GM12878 (cell line): ENCODE data around the gene COL20A1. TPM values are rescaled to one million over a fixed set of nuclear protein-coding genes. Genes with fewer than 3 reads are reported as not detected.

ENCODE experiments used
- ATAC-seq: fragments of 200-7000 bp; cut with Tn5 transposase; 3 replicates; pipeline ENCODE4 v1.9.1; 2020; ENCODE audit warnings: mild to moderate bottlenecking, moderate library complexity
- BruUV-seq: library from RNA; stranded (reverse); fragments of 400-500 nt; replicated peaks from 2 replicates; lab custom pipeline; 2021; lab: Mats Ljungman, UMichigan
- CTCF ChIA-PET: fragments of 300-600 bp; sonication (Branson Sonifier 250); formaldehyde crosslinking; extraction: SDS; loops from one replicate; lab custom pipeline; 2021; ENCODE audit warnings: inconsistent platforms; lab: Yijun Ruan, JAX
- POLR2A ChIA-PET: fragments of 350-600 bp; formaldehyde crosslinking; extraction: SDS; loops from one replicate; lab custom pipeline; 2021; ENCODE audit warnings: inconsistent platforms; lab: Charles Lee
- RAD21 ChIA-PET: fragments of 300-600 bp; sonication (Branson Sonifier 250); formaldehyde crosslinking; loops from one replicate; lab custom pipeline; 2023; ENCODE audit warnings: antibody characterized with exemption; ENCODE audit not compliant: unreplicated experiment; lab: Charles Lee
- SMC1A ChIA-PET: fragments of 300-600 bp; sonication (Branson Sonifier 250); formaldehyde crosslinking; loops from one replicate; lab custom pipeline; 2023; ENCODE audit not compliant: unreplicated experiment, uncharacterized antibody; lab: Charles Lee
- DNase-seq: peaks from one replicate; pipeline ENCODE4 v3.0.0-alpha.2; 2011; ENCODE audit warnings: low read depth, low spot score
- FAIRE-seq: peaks from 3 replicates; lab custom pipeline; 2011; peaks lifted over from hg19 to GRCh38; lab: Jason Lieb, UNC
- H2AFZ ChIP-seq: 2 replicates; pipeline ENCODE4 v1.6.0; 2011; ENCODE audit warnings: low read depth, low read length, control low read depth; ENCODE audit not compliant: control insufficient read depth
- H3K27ac ChIP-seq: 2 replicates; pipeline ENCODE4 v1.5.1; 2011; ENCODE audit warnings: control low read depth; ENCODE audit not compliant: control insufficient read depth, insufficient read depth
- H3K27me3 ChIP-seq, 2 experiments: replicated peaks in 1 of 2; 2 replicates each; pipeline versions ENCODE4 v1.6.0 to v1.6.1; 2011; ENCODE audit warnings: low read length in 1 of 2; ENCODE audit not compliant: control insufficient read depth in 2 of 2, insufficient read depth in 2 of 2
- H3K36me3 ChIP-seq, 2 experiments: 2 replicates each; pipeline ENCODE4 v1.5.1; 2011; ENCODE audit warnings: low read length in 1 of 2; ENCODE audit not compliant: control insufficient read depth in 2 of 2, insufficient read depth in 2 of 2
- H3K4me1 ChIP-seq: 2 replicates; pipeline ENCODE4 v1.6.1; 2011; ENCODE audit warnings: mild to moderate bottlenecking, low read length, moderate library complexity, mixed read lengths; ENCODE audit not compliant: control insufficient read depth, insufficient read depth
- H3K4me2 ChIP-seq: 2 replicates; pipeline ENCODE4 v1.6.0; 2011; ENCODE audit warnings: control low read depth; ENCODE audit not compliant: control insufficient read depth, insufficient read depth
- H3K4me3 ChIP-seq: fragments of 200-600 bp; sonication (generic); 2 replicates; pipeline ENCODE4 v1.5.1; 2016
- H3K79me2 ChIP-seq: 2 replicates; pipeline ENCODE4 v1.6.0; 2011; ENCODE audit warnings: low read length; ENCODE audit not compliant: control insufficient read depth, insufficient read depth
- H3K9ac ChIP-seq: 2 replicates; pipeline ENCODE4 v1.8.0; 2011; ENCODE audit warnings: low read length, control low read depth, mixed read lengths; ENCODE audit not compliant: control insufficient read depth, insufficient read depth
- H3K9me3 ChIP-seq: replicated peaks from 3 replicates; pipeline ENCODE4 v1.5.1; 2011; ENCODE audit warnings: mild to moderate bottlenecking, low read length; ENCODE audit not compliant: control insufficient read depth, insufficient read depth
- H4K20me1 ChIP-seq: 2 replicates; pipeline ENCODE4 v1.6.0; 2011; ENCODE audit not compliant: control insufficient read depth, insufficient read depth
- ATF2 ChIP-seq: IDR thresholded peaks from 2 replicates; pipeline ENCODE4 v1.6.1; 2012; ENCODE audit warnings: low read length, inconsistent platforms
- BMI1 ChIP-seq: fragments of 450-650 bp; IDR thresholded peaks from 2 replicates; pipeline ENCODE4 v1.6.1; 2016; ENCODE audit warnings: mild to moderate bottlenecking, moderate library complexity, borderline replicate concordance
- BRCA1 ChIP-seq: IDR thresholded peaks from 2 replicates; pipeline ENCODE4 v1.6.1; 2011; ENCODE audit warnings: low read depth, low read length, improper control_type of control experiment
- CEBPB ChIP-seq, 2 experiments: fragments of 150-350 bp in 1 of 2; IDR thresholded peaks; 2 replicates each; pipeline ENCODE4 v1.6.1; 2012 to 2014; ENCODE audit warnings: low read depth in 2 of 2, low read length in 2 of 2, borderline replicate concordance in 1 of 2, inconsistent platforms in 1 of 2
- CHD2 ChIP-seq: IDR thresholded peaks from 2 replicates; pipeline ENCODE4 v1.6.1; 2011; ENCODE audit warnings: low read depth, low read length, improper control_type of control experiment, borderline replicate concordance
- ELK1 ChIP-seq: IDR thresholded peaks from 2 replicates; pipeline ENCODE4 v1.6.1; 2012; ENCODE audit warnings: low read depth, low read length, improper control_type of control experiment
- GABPA ChIP-seq: IDR thresholded peaks from 2 replicates; pipeline ENCODE4 v1.6.1; 2014; ENCODE audit warnings: antibody characterized with exemption, low read depth, mild to moderate bottlenecking, inconsistent platforms
- HDGF ChIP-seq: fragments of 450-650 bp; IDR thresholded peaks from 2 replicates; pipeline ENCODE4 v1.6.1; 2016; ENCODE audit warnings: antibody characterized with exemption
- NBN ChIP-seq: fragments of 450-650 bp; IDR thresholded peaks from 2 replicates; pipeline ENCODE4 v1.6.1; 2016
- NFIC ChIP-seq: IDR thresholded peaks from 2 replicates; pipeline ENCODE4 v1.6.1; 2012; ENCODE audit warnings: low read depth, mild to moderate bottlenecking, inconsistent platforms, low read length, moderate library complexity
- NKRF ChIP-seq: fragments of 450-650 bp; conservative IDR thresholded peaks from 2 replicates; pipeline ENCODE4 v1.6.1; 2017; ENCODE audit warnings: mild to moderate bottlenecking, moderate library complexity
- POLR2A ChIP-seq: IDR thresholded peaks from 2 replicates; pipeline ENCODE4 v1.6.1; 2011; ENCODE audit warnings: low read depth, mild to moderate bottlenecking, low read length
- RUNX3 ChIP-seq: IDR thresholded peaks from 2 replicates; pipeline ENCODE4 v1.6.1; 2012; ENCODE audit warnings: low read length, inconsistent platforms
- WRNIP1 ChIP-seq: IDR thresholded peaks from 2 replicates; pipeline ENCODE4 v1.6.1; 2011; ENCODE audit warnings: low read depth, low read length, improper control_type of control experiment, borderline replicate concordance
- ZNF24 ChIP-seq: fragments of 450-650 bp; IDR thresholded peaks from 2 replicates; pipeline ENCODE4 v1.6.1; 2017; ENCODE audit warnings: antibody characterized with exemption, mild to moderate bottlenecking
- WGBS: methylation state at CpG from one replicate; pipeline ENCODE4 v1.1.6; 2016; ENCODE audit warnings: low lambda C conversion rate; ENCODE audit not compliant: insufficient replicate concordance, insufficient coverage; ENCODE audit errors: missing lambda C conversion rate; 5-methylcytosine and 5-hydroxymethylcytosine counted together
- in situ Hi-C: fragments of 300-500 bp; cut with MboI; formaldehyde crosslinking; loops from 9 replicates; pipeline ENCODE4 v1.14.3; 2018; ENCODE audit warnings: mixed read lengths
- intact Hi-C: fragments of 100-400 bp; cut with micrococcal nuclease; formaldehyde crosslinking; loops from one replicate; pipeline ENCODE4 v1.14.2; 2022; ENCODE audit not compliant: unreplicated experiment
- polyA plus RNA-seq, 11 experiments: library from polyadenylated mRNA; depleted of rRNA in 4 of 11; unstranded in 6 of 11; stranded (reverse) in 5 of 11; fragments of >200 nt; fragmentation: Nextera tagmentation in 4 of 11; fragmentation: Illumina TruSeq in 1 of 11; extraction: Ambion mirVana in 4 of 11; extraction: Trizol in 1 of 11; gene quantifications; 1 replicate in 1 of 11; 2 replicates in 10 of 11; pipeline versions ENCODE4 v1.2.1 to v1.2.3, GENCODE V29; 2011 to 2016; ENCODE audit warnings: inconsistent platforms in 2 of 11, missing spikeins in 2 of 11, low read depth in 1 of 11
- total RNA-seq, 4 experiments: library from RNA; depleted of rRNA in 3 of 4; stranded (reverse); fragments of >200 nt in 3 of 4; fragmentation: Illumina TruSeq in 1 of 4; extraction: Trizol in 1 of 4; gene quantifications; 2 replicates each; pipeline versions ENCODE4 v1.2.1 to v1.2.3, GENCODE V29; 2013 to 2021

COL20A1 gene
- total and polyA plus RNA-seq, 10 of the 15 experiments (the other 5 are each of a cell fraction or from before 2014, with no cell fraction given): not detected

- Histone ChIP-seq H3K4me3 (no peak overlapping the region), H3K79me2 (no peaks in the 10 kb centered on the region), H3K4me2 (no peak overlapping the region), H3K27me3 (no peaks in the 10 kb centered on the region), H3K36me3 (no peaks in the 10 kb centered on the region), H3K27ac (no peak overlapping the region), H4K20me1 (no peaks in the 10 kb centered on the region), H3K4me1 (no peaks in the 10 kb centered on the region), H3K9ac (no peak overlapping the region), H3K9me3 (no peaks in the 10 kb centered on the region), H2AFZ (no peak overlapping the region)
- intact Hi-C loops: no loop called here
- WGBS: 7% methylated on average over 9 of the region's 9 CpGs
- ChIA-PET CTCF (no interaction called here), SMC1A (no interaction called here), RAD21 (no interaction called here), POLR2A (no interaction called here)
- BruUV-seq: no TSS peak
- TF ChIP-seq ZNF24 (no peak), ELK1 (no peak), GABPA (no peak), CEBPB (IDR thresholded peaks at IDR 0.05; ENCODE audit: borderline replicate concordance in 1 of 2, low read depth in 2 of 2, low read length in 2 of 2) (no peak), RUNX3 (no peak), NFIC (no peak), WRNIP1 (no peak), BMI1 (no peak), NKRF (no peak), HDGF (no peak), NBN (no peak), ATF2 (no peak), CHD2 (no peak), POLR2A (no peak), BRCA1 (no peak)
- DNase-seq (no peak), ATAC-seq (no peak), FAIRE-seq (no peak)
- in situ Hi-C loops: no loop called here
These were observed 19.3 kb downstream of the COL20A1 start for GRCh38 chr20:63312273-63312672.
